HepG2 (cell line): ENCODE measurements around the gene CPT1B. TPM values are rescaled to one million over a fixed set of nuclear protein-coding genes. Genes with fewer than 3 reads are reported as not detected.
A peak's percentile ranks its signal among the peaks of the same experiment; 100 is the strongest.

Experiments
- EEA1 ChIP-seq: sonication (generic); formaldehyde crosslinking; IDR thresholded peaks from 2 replicates; pipeline ENCODE4 v1.5.1; 2020; ENCODE audit warnings: mild to moderate bottlenecking, missing genetic modification reagents, borderline replicate concordance
- ETV5 ChIP-seq: IDR thresholded peaks from 2 replicates; pipeline ENCODE4 v1.6.1; 2018; ENCODE audit warnings: missing biosample characterization, missing genetic modification reagents, inconsistent platforms, borderline replicate concordance
- FOXA3 ChIP-seq: IDR thresholded peaks from 2 replicates; pipeline ENCODE4 v1.6.1; 2016; ENCODE audit warnings: missing genetic modification reagents, missing compliant biosample characterization
- GABPB1 ChIP-seq: IDR thresholded peaks from 2 replicates; pipeline ENCODE4 v1.6.1; 2016; ENCODE audit warnings: mild to moderate bottlenecking, missing genetic modification reagents, moderate library complexity, missing compliant biosample characterization
- HCFC1 ChIP-seq: fragments of 150-350 bp; IDR thresholded peaks from 2 replicates; pipeline ENCODE4 v1.6.1; 2014; ENCODE audit warnings: low read depth, low read length
- KLF15 ChIP-seq: sonication (generic); formaldehyde crosslinking; IDR thresholded peaks from 2 replicates; pipeline ENCODE4 v1.8.1; 2023; ENCODE audit warnings: borderline replicate concordance, mild to moderate bottlenecking, inconsistent platforms, missing genetic modification reagents, mixed read lengths
- NONO ChIP-seq, 2 experiments: fragments of 450-650 bp in 1 of 2; sonication (generic) in 1 of 2; formaldehyde crosslinking in 1 of 2; IDR thresholded peaks in 1 of 2; conservative IDR thresholded peaks in 1 of 2; 2 replicates each; pipeline versions ENCODE4 v1.6.1 to v1.8.0; 2017 to 2022; ENCODE audit warnings: mild to moderate bottlenecking in 1 of 2, missing genetic modification reagents in 1 of 2, moderate library complexity in 1 of 2
- NR3C1 ChIP-seq: sonication (generic); formaldehyde crosslinking; IDR thresholded peaks from 2 replicates; pipeline ENCODE4 v1.4.0; 2020; ENCODE audit warnings: missing genetic modification reagents
- PITX1 ChIP-seq: sonication (generic); formaldehyde crosslinking; IDR thresholded peaks from 2 replicates; pipeline ENCODE4 v1.5.1; 2020; ENCODE audit warnings: mild to moderate bottlenecking, missing genetic modification reagents
- REXO4 ChIP-seq: sonication (generic); formaldehyde crosslinking; IDR thresholded peaks from 2 replicates; pipeline ENCODE4 v1.8.0; 2022; ENCODE audit warnings: missing genetic modification reagents, mild to moderate bottlenecking, borderline replicate concordance
- SIN3B ChIP-seq: fragments of 150-350 bp; IDR thresholded peaks from 2 replicates; pipeline ENCODE4 v1.6.1; 2014; ENCODE audit warnings: low read length
- SNRNP70 ChIP-seq: fragments of 200-400 bp; formaldehyde crosslinking; IDR thresholded peaks from 2 replicates; pipeline ENCODE4 v1.6.1; 2017; ENCODE audit warnings: mild to moderate bottlenecking, low read depth, low read length, moderate library complexity
- SP140L ChIP-seq: sonication (generic); formaldehyde crosslinking; IDR thresholded peaks from 2 replicates; pipeline ENCODE4 v1.4.0; 2020; ENCODE audit warnings: missing genetic modification reagents, borderline replicate concordance
- ZKSCAN8 ChIP-seq: IDR thresholded peaks from 2 replicates; pipeline ENCODE4 v1.6.1; 2016; ENCODE audit warnings: borderline replicate concordance, missing genetic modification reagents, missing compliant biosample characterization
- ZNF232 ChIP-seq: sonication (generic); formaldehyde crosslinking; IDR thresholded peaks from 2 replicates; pipeline ENCODE4 v1.4.0; 2020; ENCODE audit warnings: missing genetic modification reagents, borderline replicate concordance
- ZNF3 ChIP-seq: IDR thresholded peaks from 2 replicates; pipeline ENCODE4 v1.7.0; 2017; ENCODE audit warnings: inconsistent platforms
- ZNF331 ChIP-seq: sonication (generic); formaldehyde crosslinking; IDR thresholded peaks from 2 replicates; pipeline ENCODE4 v1.4.0; 2020; ENCODE audit warnings: missing genetic modification reagents
- ZNF496 ChIP-seq: sonication (generic); formaldehyde crosslinking; IDR thresholded peaks from 2 replicates; pipeline ENCODE4 v1.8.1; 2023; ENCODE audit warnings: mild to moderate bottlenecking, moderate library complexity, missing genetic modification reagents; ENCODE audit not compliant: insufficient replicate concordance
- ZNF558 ChIP-seq: sonication (generic); formaldehyde crosslinking; IDR thresholded peaks from 2 replicates; pipeline ENCODE4 v1.9.0; 2022; ENCODE audit warnings: mild to moderate bottlenecking, missing genetic modification reagents, borderline replicate concordance
- ZNF563 ChIP-seq: sonication (generic); formaldehyde crosslinking; IDR thresholded peaks from 2 replicates; pipeline ENCODE4 v1.8.0; 2022; ENCODE audit warnings: mild to moderate bottlenecking, moderate library complexity, missing genetic modification reagents
- ZNF788 ChIP-seq: sonication (generic); formaldehyde crosslinking; IDR thresholded peaks from 2 replicates; pipeline ENCODE4 v1.5.0; 2020; ENCODE audit warnings: mild to moderate bottlenecking, missing genetic modification reagents, borderline replicate concordance
- polyA plus RNA-seq, 8 experiments: library from polyadenylated mRNA; depleted of rRNA in 3 of 8; stranded (reverse) in 7 of 8; unstranded in 1 of 8; fragments of >200 nt; fragmentation: Illumina TruSeq in 4 of 8; extraction: Trizol in 4 of 8; gene quantifications; 2 replicates each; pipeline versions ENCODE4 v1.2.1 to v1.2.3, GENCODE V29; 2011 to 2016; ENCODE audit warnings: low read depth in 4 of 8, missing spikeins in 1 of 8, mixed read lengths in 1 of 8; ENCODE audit not compliant: insufficient read depth in 1 of 8
- total RNA-seq, 5 experiments: library from RNA; depleted of rRNA; stranded (reverse); fragments of >200 nt; fragmentation: Illumina TruSeq; extraction: Trizol; gene quantifications; 2 replicates each; pipeline ENCODE4 v1.2.3, GENCODE V29; 2016; ENCODE audit warnings: low read depth in 1 of 5
- TF ChIP-seq, protein P1 (sequence below): sonication (generic); formaldehyde crosslinking; IDR thresholded peaks from 2 replicates; pipeline ENCODE4 v1.4.0; 2020; ENCODE audit warnings: missing genetic modification reagents
- TF ChIP-seq, protein P2 (sequence below): sonication (generic); formaldehyde crosslinking; IDR thresholded peaks from 2 replicates; pipeline ENCODE4 v1.5.0; 2020; ENCODE audit warnings: mild to moderate bottlenecking, missing genetic modification reagents
- TF ChIP-seq, protein P3 (sequence below): sonication (generic); formaldehyde crosslinking; IDR thresholded peaks from 2 replicates; pipeline ENCODE4 v1.5.1; 2020; ENCODE audit warnings: missing genetic modification reagents, mild to moderate bottlenecking, borderline replicate concordance

Gene CPT1B
- total and polyA plus RNA-seq, 2 of the 13 experiments (the other 11 are each of a cell fraction or from before 2014, with no cell fraction given): 9.2 to 19.5 TPM

DNA sequence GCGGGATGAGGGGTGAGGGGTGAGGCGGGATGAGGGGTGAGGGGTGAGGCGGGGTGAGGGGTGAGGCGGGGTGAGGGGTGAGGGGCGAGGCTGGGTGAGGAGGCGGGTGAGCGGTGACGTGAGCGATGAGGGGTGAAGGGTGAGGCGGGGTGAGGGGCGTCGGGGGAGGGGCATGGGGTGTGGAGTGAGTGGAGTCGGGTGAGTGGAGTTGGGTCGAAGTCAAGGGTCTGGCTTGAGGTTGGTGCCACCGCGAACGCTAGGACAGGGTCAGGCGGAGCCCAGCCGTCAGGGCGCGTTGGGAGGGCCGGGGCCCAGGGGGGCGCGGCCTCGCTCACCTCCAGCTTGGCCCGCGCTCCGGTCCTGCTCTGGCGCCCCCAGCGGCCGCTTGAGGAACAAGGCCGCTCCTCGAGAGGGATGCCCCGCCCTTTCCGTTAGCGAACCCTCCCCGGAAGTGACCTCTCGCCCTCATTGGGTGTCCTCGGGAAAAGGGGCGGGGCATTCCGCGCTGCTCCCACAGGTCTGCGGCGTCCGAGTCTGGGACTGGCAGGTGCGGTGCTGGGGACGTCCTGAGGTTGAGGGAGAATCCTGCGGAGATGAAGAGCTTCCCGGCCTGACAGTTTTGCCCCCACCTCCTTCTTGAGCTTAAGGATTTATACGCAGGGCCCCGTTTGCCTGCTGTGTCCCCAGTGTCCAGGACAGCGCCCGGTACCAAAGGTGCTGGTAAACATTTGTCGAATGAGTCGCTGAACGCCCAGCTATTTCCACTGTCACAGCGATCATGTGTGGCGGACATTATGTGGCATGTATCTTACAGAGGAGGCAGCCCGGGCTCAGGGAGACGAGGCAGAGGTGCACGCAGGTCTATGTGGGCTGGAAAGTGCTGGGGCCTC, 15.5 kb downstream of the CPT1B start, which contains the start of gene SYCE3 (continued):
- TF ChIP-seq, protein P1, sequence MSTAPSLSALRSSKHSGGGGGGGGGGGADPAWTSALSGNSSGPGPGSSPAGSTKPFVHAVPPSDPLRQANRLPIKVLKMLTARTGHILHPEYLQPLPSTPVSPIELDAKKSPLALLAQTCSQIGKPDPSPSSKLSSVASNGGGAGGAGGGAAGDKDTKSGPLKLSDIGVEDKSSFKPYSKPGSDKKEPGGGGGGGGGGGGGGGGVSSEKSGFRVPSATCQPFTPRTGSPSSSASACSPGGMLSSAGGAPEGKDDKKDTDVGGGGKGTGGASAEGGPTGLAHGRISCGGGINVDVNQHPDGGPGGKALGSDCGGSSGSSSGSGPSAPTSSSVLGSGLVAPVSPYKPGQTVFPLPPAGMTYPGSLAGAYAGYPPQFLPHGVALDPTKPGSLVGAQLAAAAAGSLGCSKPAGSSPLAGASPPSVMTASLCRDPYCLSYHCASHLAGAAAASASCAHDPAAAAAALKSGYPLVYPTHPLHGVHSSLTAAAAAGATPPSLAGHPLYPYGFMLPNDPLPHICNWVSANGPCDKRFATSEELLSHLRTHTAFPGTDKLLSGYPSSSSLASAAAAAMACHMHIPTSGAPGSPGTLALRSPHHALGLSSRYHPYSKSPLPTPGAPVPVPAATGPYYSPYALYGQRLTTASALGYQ (CRISPR knock-in tag): no peak
- no peak; the same call in 1 of the 2 replicates for TF ChIP-seq ZKSCAN8
- TF ChIP-seq ZNF496 (CRISPR knock-in tag): no peak
- TF ChIP-seq SIN3B: no peak
- TF ChIP-seq HCFC1: no peak
- no peak for TF ChIP-seq ZNF563
- no peak for TF ChIP-seq KLF15 (CRISPR knock-in tag)
- no peak for TF ChIP-seq ZNF232 (CRISPR knock-in tag)
- TF ChIP-seq, protein P2, sequence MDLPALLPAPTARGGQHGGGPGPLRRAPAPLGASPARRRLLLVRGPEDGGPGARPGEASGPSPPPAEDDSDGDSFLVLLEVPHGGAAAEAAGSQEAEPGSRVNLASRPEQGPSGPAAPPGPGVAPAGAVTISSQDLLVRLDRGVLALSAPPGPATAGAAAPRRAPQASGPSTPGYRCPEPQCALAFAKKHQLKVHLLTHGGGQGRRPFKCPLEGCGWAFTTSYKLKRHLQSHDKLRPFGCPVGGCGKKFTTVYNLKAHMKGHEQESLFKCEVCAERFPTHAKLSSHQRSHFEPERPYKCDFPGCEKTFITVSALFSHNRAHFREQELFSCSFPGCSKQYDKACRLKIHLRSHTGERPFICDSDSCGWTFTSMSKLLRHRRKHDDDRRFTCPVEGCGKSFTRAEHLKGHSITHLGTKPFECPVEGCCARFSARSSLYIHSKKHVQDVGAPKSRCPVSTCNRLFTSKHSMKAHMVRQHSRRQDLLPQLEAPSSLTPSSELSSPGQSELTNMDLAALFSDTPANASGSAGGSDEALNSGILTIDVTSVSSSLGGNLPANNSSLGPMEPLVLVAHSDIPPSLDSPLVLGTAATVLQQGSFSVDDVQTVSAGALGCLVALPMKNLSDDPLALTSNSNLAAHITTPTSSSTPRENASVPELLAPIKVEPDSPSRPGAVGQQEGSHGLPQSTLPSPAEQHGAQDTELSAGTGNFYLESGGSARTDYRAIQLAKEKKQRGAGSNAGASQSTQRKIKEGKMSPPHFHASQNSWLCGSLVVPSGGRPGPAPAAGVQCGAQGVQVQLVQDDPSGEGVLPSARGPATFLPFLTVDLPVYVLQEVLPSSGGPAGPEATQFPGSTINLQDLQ (CRISPR knock-in tag): no peak
- no peak for TF ChIP-seq EEA1 (CRISPR knock-in tag)
- TF ChIP-seq, protein P3, sequence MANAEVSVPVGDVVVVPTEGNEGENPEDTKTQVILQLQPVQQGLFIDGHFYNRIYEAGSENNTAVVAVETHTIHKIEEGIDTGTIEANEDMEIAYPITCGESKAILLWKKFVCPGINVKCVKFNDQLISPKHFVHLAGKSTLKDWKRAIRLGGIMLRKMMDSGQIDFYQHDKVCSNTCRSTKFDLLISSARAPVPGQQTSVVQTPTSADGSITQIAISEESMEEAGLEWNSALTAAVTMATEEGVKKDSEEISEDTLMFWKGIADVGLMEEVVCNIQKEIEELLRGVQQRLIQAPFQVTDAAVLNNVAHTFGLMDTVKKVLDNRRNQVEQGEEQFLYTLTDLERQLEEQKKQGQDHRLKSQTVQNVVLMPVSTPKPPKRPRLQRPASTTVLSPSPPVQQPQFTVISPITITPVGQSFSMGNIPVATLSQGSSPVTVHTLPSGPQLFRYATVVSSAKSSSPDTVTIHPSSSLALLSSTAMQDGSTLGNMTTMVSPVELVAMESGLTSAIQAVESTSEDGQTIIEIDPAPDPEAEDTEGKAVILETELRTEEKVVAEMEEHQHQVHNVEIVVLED: no peak; the same call in 1 of the 2 replicates
- peak; percentile 93 for TF ChIP-seq ETV5 (CRISPR knock-in tag)
- no peak for TF ChIP-seq ZNF558 (CRISPR knock-in tag)
- TF ChIP-seq ZNF788 (CRISPR knock-in tag): peak; percentile 66; the same call in 1 of the 2 replicates
- TF ChIP-seq SP140L: no peak
- no peak for TF ChIP-seq NONO (IDR thresholded peaks at IDR 0.05)
- peak; percentile 56; the same call in 1 of the 2 replicates for TF ChIP-seq NONO (CRISPR knock-in tag; conservative IDR thresholded peaks at IDR 0.05)
- TF ChIP-seq GABPB1 (CRISPR knock-in tag): peak; percentile 95
- no peak for TF ChIP-seq PITX1 (CRISPR knock-in tag)
- no peak for TF ChIP-seq NR3C1 (CRISPR knock-in tag)
- TF ChIP-seq FOXA3 (CRISPR knock-in tag): peak; percentile 21; the same call in 1 of the 2 replicates
- peak; percentile 40; the same call in 1 of the 2 replicates for TF ChIP-seq ZNF331 (CRISPR knock-in tag)
- no peak for TF ChIP-seq SNRNP70
- no peak for TF ChIP-seq REXO4 (CRISPR knock-in tag)
- no peak for TF ChIP-seq ZNF3 (CRISPR knock-in tag)
